ENCODE measurements around the gene USP3.

USP3 gene

DNA sequence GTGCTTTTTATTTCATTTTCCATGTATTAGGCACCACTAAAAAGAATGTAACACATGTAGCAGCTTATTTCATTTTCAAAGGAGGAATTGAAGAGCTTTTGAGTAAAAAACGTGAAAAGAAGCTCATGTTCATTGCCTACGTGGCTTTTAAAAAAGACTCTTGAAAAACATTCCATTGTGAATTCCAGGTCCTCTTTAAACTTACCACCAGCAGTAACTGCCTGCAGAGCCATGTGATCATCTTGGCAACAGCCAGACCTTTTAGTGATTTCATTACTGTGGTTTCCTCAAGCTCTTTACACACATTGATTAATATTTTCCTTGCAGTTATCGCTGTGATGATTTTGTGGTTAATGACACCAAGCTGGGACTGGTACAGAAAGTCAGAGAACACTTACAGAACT lies 49.0 kb downstream of the USP3 start:
- DNase-seq = no peak

DNA sequence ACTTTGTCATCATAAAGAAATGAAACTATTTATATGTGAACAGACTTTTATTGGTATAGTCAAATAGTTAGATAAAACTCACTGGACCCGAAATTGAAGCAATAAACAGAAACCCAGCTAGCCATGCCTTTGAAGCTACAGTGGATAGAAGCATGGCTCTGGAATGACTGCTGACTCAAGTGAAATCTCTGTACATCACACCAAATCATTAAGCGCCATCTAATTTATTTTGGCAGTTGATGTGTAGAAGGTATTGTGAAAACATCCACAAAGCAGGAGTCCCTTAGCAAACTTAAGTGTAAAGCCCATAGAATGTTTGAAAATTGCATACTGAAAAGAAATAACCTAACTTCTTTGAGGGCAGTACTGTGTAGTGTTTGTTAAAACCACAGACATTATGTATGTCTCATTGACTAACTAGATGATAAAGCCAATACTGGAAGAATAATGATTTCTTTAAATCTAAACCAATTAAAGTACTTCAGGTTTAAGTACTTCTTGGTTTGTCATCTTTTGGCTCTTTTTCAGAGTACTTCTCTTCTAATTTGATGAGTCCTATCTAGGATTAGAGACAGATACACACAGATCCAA lies 50.0 kb downstream of the USP3 start:
- no peak for DNase-seq

DNA sequence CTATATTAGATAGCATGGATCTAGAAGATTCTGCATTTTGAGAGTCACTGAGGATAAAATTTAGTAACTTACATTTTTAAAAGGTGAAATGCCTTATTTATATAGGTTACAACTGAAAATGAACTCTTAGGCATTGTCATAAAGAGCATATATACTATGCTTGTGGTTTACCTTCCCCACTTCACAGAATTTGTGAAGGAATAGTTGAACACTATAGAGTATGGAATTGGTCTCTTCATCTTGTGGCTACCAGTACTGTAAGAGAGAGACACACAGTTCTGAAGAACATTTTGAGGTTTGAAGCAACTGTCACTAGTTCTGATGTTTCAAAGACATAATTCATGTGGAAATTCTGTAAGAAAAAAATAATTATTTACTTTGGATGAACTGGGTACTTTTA lies 51.1 kb downstream of the USP3 start:
- no peak for DNase-seq

GRCh38 chr15:63556246-63556645 lies 51.9 kb downstream of the USP3 start:
- no peak for DNase-seq

DNA sequence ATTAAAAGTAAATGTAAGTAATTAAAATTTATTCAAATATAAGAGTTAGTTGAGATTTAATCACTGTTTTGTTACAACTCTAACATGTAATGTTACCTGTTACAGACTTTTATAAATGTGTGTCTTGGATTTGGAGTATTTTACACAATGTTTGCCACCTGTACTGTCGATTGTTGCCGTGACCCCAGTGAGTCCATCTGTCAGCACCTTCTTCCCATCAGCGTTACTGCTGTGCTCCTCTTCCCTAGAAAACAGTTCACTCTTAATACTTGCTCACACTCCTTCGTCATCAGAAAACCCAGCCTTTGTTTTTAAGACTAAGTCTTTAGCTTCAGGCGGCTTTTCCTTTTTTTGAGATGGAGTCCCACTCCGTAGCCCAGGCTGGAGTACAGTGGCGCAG lies 52.3 kb downstream of the USP3 start:
- DNase-seq = no peak

GRCh38 chr15:63559753-63560152 lies 55.4 kb downstream of the USP3 start:
- DNase-seq = no peak

GRCh38 chr15:63560741-63561448 lies 56.5 kb downstream of the USP3 start:
- DNase-seq = no peak

GRCh38 chr15:63564093-63564492 lies 59.7 kb downstream of the USP3 start:
- no peak for DNase-seq

DNA sequence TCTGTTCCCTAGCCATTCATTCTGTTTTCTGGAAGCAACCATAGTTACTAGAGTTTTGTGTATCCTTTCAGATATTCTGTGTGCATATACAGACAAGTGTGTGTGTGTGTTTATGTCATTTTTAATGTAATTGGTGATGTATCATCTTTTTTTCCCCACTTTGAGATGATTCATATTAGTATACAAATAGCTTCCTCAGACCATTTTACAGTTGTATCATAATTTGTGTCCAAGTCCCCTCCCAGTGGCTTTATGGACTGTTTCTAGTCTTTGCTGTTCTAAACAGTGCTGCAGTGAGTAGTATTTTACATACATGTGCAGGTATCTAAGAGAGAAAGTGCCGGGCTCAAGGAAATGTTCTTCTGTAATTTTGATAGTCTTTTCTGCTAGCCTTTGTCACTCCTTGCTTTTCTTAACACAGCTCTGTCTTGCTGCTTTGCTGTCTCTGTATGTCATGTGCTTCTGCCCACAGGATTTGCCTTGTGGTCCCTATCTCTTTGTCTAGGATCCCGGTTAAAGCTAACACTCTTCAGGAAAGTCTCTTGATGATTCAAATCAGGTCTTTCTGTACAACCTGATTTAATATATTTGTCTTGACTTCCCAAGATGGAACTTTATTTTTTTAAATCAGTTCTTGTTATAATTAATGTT lies 61.3 kb downstream of the USP3 start:
- DNase-seq = no peak

- no peak for DNase-seq
Measured at GRCh38 chr15:63572749-63573464, 68.5 kb downstream of the USP3 start.

DNA sequence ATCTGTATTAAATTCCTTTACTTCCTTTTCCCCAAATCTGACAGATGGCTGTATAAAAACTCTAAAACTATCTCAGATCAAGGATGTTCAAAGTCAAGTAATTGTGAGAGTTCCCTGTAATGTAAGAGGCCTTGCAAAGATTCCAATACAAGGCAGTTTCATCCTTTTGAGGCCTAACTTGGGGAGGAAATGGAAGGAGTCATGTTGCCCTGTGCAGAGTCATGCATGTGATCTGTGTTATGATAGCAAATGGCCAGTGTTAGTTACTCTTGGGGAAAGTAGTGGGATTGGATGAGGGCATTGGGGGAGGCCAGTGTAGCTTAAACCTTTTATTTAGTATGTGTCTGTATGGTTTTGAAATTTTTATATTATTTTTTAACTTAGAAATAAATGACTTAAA lies 69.1 kb downstream of the USP3 start:
- DNase-seq = no peak

DNA sequence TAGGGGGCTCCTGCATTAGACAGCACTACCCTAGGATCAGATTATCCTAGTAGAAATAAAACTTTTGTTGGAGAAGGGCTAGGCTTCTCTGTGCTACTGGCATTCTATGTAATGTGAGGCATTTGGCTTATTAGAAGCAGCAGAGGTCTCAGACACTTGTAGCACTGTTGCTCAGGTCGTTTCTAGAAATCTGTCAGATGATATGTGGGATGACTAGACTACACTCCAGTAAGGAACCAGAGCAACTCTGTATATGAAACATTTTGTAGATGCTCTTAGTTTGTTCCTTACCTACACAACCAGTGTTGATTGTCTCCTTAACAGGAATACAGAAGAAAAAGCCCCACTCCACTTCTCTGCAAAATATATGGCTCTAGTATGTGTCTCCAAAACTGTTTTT lies 70.9 kb downstream of the USP3 start:
- DNase-seq = no peak

- DNase-seq = no peak
Measured at GRCh38 chr15:63576441-63576840, 72.0 kb downstream of the USP3 start.

- DNase-seq = no peak
Measured at GRCh38 chr15:63582179-63582578, 77.8 kb downstream of the USP3 start.

DNA sequence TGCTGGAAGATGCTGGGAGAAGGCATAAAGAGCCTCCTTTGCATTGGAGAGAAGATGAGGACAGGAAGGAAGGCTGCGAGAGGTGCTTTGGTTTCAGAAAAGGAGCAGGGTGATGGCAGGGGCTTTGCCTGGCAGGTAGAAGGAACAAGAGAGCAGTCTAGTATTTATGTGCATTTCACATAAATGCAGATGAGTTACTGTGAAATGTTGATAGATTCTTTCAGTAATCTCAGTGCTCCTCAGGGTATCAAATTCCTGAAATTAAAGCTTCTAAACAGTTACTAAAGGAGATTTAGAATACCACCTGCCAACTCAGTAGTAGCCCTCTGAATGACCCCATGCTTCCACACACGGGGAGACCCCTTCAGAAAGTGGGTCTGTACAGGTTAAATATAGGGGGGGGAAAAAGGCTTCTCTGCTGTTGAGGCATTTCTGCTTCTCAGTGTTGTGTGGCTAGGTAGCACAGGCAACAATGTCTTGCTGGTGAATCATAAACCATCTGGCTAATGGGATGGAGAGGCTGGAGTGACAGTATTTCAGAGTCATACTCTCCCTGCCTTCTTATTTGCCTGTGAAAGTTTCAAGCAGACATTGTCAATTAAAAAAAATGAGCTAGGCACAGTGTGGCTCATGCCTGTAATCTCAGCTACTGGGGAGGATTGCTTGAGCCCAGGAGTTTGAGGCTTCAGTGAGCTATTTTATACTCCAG lies 78.5 kb downstream of the USP3 start:
- no peak for DNase-seq

GRCh38 chr15:63586790-63587189 lies 82.4 kb downstream of the USP3 start:
- no peak for DNase-seq

DNA sequence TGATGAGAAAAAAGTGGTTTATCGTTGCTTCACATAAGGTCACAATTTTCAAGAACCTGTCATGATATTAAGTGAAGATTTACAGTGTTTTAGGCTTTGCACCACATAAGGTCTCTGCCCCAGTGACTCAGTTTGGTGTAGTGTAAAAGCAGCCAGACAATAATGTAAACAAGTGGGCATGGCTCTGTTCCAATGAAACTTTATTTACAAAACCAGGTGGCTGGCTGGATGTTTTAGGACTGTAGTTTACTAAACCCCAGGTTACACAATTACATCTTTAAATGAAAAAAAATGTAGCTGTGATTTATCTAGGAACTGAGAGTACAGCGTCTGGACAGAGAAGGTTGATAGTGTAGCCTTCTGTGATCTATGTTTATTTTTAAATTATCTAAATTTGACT lies 83.1 kb downstream of the USP3 start:
- no peak for DNase-seq

- no peak for DNase-seq
Measured at GRCh38 chr15:63588826-63589225, 84.4 kb downstream of the USP3 start.

DNA sequence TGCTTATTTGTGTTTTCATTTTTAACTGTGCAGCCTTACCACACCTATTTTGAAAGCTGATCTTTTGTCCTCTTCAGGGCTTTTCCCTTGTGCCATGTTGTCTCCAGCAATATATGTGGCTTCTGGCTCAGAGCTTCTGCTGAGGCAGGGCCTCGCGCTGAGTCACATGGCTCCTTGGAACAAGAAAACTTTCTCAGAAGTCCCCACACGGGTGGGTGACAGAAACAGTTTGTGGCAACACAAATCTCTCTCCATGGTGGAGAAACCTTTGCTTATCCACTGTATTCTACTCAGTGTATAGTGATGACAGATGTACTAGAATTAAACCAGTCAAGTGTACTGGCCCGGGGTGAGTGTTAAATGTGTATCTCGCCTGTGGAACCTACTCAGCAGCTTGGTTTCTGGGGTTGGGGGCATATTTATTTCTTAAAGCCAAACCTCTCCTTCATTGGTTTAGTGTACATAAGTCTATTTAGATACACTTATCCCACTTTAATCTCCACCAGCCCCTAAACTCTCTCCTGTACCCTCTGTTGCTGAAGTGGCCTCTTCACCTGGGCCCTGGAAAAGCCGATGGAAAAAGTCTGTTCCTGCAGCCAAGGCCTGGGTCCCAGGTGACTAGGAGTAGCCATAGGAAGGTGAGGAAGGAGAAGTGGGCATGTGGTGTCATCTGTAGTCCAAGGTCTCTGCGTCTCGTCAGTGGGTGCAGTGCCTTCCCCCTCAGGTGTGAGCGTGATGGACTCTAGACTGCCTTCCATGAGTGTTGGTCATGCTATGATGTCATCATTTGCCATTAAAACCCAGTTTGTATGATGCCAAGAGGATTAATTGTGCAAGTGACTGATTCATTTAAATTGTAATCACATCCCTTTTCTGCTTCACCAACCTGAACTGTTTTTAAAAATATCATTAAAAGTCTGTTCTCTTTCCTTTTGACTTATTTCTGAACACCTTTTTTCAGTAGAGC lies 89.6 kb downstream of the USP3 start:
- no peak for DNase-seq

DNA sequence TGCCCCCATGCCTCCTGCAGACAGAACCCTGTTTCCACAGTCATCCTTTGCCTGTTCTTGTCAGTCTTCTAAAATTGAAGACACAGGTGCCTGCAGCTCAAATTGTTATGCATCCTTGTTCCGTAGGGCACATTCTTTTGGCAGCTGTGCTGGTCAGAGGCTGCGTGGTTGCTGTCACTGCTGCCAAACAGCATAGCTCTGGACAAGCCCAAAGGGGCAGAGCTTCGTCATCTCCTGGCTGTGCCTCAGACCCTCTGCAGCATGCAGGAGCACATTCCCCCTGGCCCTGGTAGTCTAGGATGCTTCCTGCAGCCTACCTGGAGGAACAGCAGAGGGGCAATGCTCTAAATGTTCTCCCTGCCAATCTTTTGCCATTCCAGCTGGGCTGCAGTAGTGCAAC lies 90.7 kb downstream of the USP3 start:
- DNase-seq = no peak

DNA sequence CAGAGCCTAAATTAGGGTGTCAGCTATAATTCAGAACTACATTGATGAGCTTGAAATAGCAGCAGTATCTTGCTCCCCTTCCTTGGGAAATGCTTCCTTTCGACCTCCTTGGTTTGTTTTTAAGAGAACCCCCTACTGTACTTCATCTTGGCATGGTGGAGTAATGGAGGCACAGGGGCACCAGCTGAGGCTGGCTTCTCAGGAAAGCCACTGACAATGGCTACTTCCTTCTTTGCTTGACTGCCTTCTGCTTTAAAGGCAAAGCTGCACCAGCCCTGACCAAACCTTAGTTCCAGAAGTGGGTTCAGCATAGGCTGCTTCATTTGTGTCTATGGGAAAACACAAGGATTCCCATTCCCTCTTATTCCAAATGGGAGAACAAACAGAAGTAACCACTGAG lies 91.3 kb downstream of the USP3 start:
- DNase-seq = no peak

DNA sequence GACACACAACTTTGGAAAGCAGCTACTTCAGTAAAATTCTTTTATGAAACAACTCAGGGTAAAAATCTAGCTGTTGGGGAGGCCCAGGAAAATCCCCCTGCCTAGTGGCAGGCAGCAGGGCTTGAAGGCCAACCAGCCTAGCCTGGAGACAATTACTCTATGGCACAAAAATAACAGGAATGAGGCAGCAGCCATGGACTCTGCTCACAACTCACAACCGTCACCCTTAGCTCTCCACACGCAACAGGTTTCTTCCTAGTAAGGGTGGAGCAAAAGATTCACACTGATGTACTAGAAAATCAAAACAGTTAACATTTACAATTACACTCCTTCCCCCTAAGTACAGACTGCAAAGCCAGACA lies 92.3 kb downstream of the USP3 start:
- DNase-seq = no peak

Measured in NCI-H1930 (cell line).